ENCODE measurements around the gene SF3A1. TPM values are rescaled to one million over a fixed set of nuclear protein-coding genes. Genes with fewer than 3 reads are reported as not detected.

SF3A1 gene
- total and polyA plus RNA-seq, 2 of the 13 experiments (the other 11 are each of a cell fraction or from before 2014, with no cell fraction given): 10.0 to 22.0 TPM

GRCh38 chr22:30294830-30295229 lies 61.9 kb downstream of the SF3A1 start:
- Histone ChIP-seq H3K36me3 (replicated peaks in 1 of 2; ENCODE audit: control insufficient read depth in 1 of 2, insufficient read depth in 2 of 2, low read length in 2 of 2) (peaks cover 6 to 15% of the 10 kb centered on the region in 2 experiments; a peak in 3 of 5 replicates), H3K9ac (ENCODE audit: insufficient read depth, low read depth, low read length) (no peak overlapping the region), H3K27ac (ENCODE audit: extremely low read length, insufficient read depth, low read length) (no peak overlapping the region), H3K4me1 (ENCODE audit: insufficient read depth, low read length) (peaks cover 17% of the 10 kb centered on the region), H4K20me1 (ENCODE audit: insufficient read depth, low read length) (no peaks in the 10 kb centered on the region), H3K27me3 (ENCODE audit: control insufficient read depth in 1 of 2, insufficient read depth in 2 of 2, low read length in 2 of 2) (no peaks in the 10 kb centered on the region), H3K4me2 (ENCODE audit: low read depth, low read length) (no peak overlapping the region), H3K4me3 (replicated peaks in 1 of 3; ENCODE audit: insufficient read depth in 1 of 3, low read depth in 2 of 3, low read length in 3 of 3) (no peak overlapping the region), H3K79me2 (ENCODE audit: insufficient read depth, low read length) (no peaks in the 10 kb centered on the region), H3K9me3 (ENCODE audit: low read length) (no peaks in the 10 kb centered on the region), H2AFZ (ENCODE audit: low read length) (no peak overlapping the region)
- BruUV-seq (replicated peaks): no TSS peak
- WGBS (ENCODE audit: low lambda C conversion rate): 100% methylated on average over 2 of the region's 11 CpGs
- in situ Hi-C loops (cut with HindIII; ENCODE audit: extremely low pct_ligation_motif_present, low pct_unique_long_range_greater_than_20kb) (no loop called here), intact Hi-C loops (cut with micrococcal nuclease; ENCODE audit: unreplicated experiment) (no loop called here)
- FAIRE-seq (no peak), ATAC-seq (no peak), DNase-seq (ENCODE audit: low spot score) (no peak)
- POLR2A ChIA-PET: no interaction called here
- CTCF ChIA-PET (ENCODE audit: low intra/inter-chr PET ratio, low total read pairs): no interaction called here
- no peak for TF ChIP-seq CENPX (CRISPR knock-in tag; IDR thresholded peaks at IDR 0.05)
- TF ChIP-seq ZNF607 (CRISPR knock-in tag; IDR thresholded peaks at IDR 0.05; ENCODE audit: borderline replicate concordance): no peak
- TF ChIP-seq ZNF577 (CRISPR knock-in tag; IDR thresholded peaks at IDR 0.05; ENCODE audit: borderline replicate concordance, low read depth): no peak
- TF ChIP-seq ZBTB20 (CRISPR knock-in tag; IDR thresholded peaks at IDR 0.05; ENCODE audit: borderline replicate concordance, low read depth): no peak
- TF ChIP-seq, protein P1, sequence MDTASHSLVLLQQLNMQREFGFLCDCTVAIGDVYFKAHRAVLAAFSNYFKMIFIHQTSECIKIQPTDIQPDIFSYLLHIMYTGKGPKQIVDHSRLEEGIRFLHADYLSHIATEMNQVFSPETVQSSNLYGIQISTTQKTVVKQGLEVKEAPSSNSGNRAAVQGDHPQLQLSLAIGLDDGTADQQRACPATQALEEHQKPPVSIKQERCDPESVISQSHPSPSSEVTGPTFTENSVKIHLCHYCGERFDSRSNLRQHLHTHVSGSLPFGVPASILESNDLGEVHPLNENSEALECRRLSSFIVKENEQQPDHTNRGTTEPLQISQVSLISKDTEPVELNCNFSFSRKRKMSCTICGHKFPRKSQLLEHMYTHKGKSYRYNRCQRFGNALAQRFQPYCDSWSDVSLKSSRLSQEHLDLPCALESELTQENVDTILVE (CRISPR knock-in tag; IDR thresholded peaks at IDR 0.05): no peak
- no peak for TF ChIP-seq TARDBP (CRISPR knock-in tag; IDR thresholded peaks at IDR 0.05)
- no peak for TF ChIP-seq ZFP90 (CRISPR knock-in tag; IDR thresholded peaks at IDR 0.05; ENCODE audit: borderline replicate concordance)
- no peak for TF ChIP-seq ZKSCAN8 (CRISPR knock-in tag; IDR thresholded peaks at IDR 0.05; ENCODE audit: borderline replicate concordance)
- no peak for TF ChIP-seq ZNF782 (CRISPR knock-in tag; IDR thresholded peaks at IDR 0.05; ENCODE audit: borderline replicate concordance)
- no peak for TF ChIP-seq ARNT2 (CRISPR knock-in tag; IDR thresholded peaks at IDR 0.05; ENCODE audit: low read depth)
- TF ChIP-seq BORCS8-MEF2B (CRISPR knock-in tag; IDR thresholded peaks at IDR 0.05): no peak
- no peak for TF ChIP-seq ZNF678 (CRISPR knock-in tag; IDR thresholded peaks at IDR 0.05)
- TF ChIP-seq, protein P2, sequence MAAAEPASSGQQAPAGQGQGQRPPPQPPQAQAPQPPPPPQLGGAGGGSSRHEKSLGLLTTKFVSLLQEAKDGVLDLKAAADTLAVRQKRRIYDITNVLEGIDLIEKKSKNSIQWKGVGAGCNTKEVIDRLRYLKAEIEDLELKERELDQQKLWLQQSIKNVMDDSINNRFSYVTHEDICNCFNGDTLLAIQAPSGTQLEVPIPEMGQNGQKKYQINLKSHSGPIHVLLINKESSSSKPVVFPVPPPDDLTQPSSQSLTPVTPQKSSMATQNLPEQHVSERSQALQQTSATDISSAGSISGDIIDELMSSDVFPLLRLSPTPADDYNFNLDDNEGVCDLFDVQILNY (CRISPR knock-in tag; conservative IDR thresholded peaks at IDR 0.05): no peak
- no peak for TF ChIP-seq FOSL1 (CRISPR knock-in tag; IDR thresholded peaks at IDR 0.05; ENCODE audit: borderline replicate concordance)
- no peak for TF ChIP-seq PCBP2 (optimal IDR thresholded peaks at IDR 0.05; ENCODE audit: low read depth, low read length, poor library complexity, severe bottlenecking)
- no peak for TF ChIP-seq MLLT10 (CRISPR knock-in tag; IDR thresholded peaks at IDR 0.05)
